A549 (cell line): ENCODE data around the gene JUP. TPM values are rescaled to one million over a fixed set of nuclear protein-coding genes. Genes with fewer than 3 reads are reported as not detected.

Experiments used
- ATAC-seq, 2 experiments: fragments of 200-7000 bp in 1 of 2; fragments of >200 bp in 1 of 2; cut with Nextera tagmentation in 1 of 2; cut with Tn5 transposase in 1 of 2; 3 replicates each; pipeline versions ENCODE4 v1.8.0 to v1.9.1; 2018 to 2020; ENCODE audit warnings: mild to moderate bottlenecking in 1 of 2, moderate library complexity in 1 of 2
- CTCF ChIA-PET: fragments of 300-600 bp; sonication (Branson Sonifier 250); formaldehyde crosslinking; extraction: SDS; loops from one replicate; lab custom pipeline; 2021; ENCODE audit warnings: antibody characterized with exemption, inconsistent platforms; lab: Yijun Ruan, JAX
- POLR2A ChIA-PET: fragments of 350-600 bp; formaldehyde crosslinking; extraction: SDS; loops from one replicate; lab custom pipeline; 2021; ENCODE audit warnings: antibody characterized with exemption, inconsistent platforms; lab: Yijun Ruan, JAX
- DNase-seq, 2 experiments: peaks; one replicate each; pipeline versions ENCODE4 v3.0.0 to v3.0.0-alpha.2; 2011 to 2016; ENCODE audit warnings: low read depth in 1 of 2, low spot score in 1 of 2
- FAIRE-seq: peaks from 2 replicates; lab custom pipeline; 2011; peaks lifted over from hg19 to GRCh38; lab: Jason Lieb, UNC
- H3K27ac ChIP-seq, 2 experiments: fragments of >200 bp; sonication (Bioruptor Twin); formaldehyde crosslinking; 3 replicates each; pipeline ENCODE4 v1.5.1; 2016 to 2017
- H3K4me1 ChIP-seq: fragments of >200 bp; sonication (Bioruptor Twin); formaldehyde crosslinking; 3 replicates; pipeline ENCODE4 v1.6.1; 2016
- H3K4me2 ChIP-seq: fragments of >200 bp; sonication (Bioruptor Twin); formaldehyde crosslinking; 3 replicates; pipeline ENCODE4 v1.6.1; 2016
- H3K4me3 ChIP-seq: fragments of >200 bp; sonication (Bioruptor Twin); formaldehyde crosslinking; 3 replicates; pipeline ENCODE4 v1.5.1; 2016
- H3K9me3 ChIP-seq: fragments of >200 bp; sonication (Bioruptor Twin); formaldehyde crosslinking; 3 replicates; pipeline ENCODE4 v1.6.1; 2016
- EHMT2 ChIP-seq: fragments of 200-600 bp; sonication (generic); IDR thresholded peaks from 2 replicates; pipeline ENCODE4 v1.6.1; 2016; ENCODE audit warnings: antibody characterized with exemption, low read depth, mild to moderate bottlenecking, moderate library complexity
- FOSL2 ChIP-seq, 2 experiments: fragments of 450-650 bp in 1 of 2; fragments of >200 bp in 1 of 2; sonication (Bioruptor Twin) in 1 of 2; formaldehyde crosslinking; IDR thresholded peaks; 2 replicates each; pipeline versions ENCODE4 v1.5.0 to v1.6.1; 2016 to 2020; ENCODE audit warnings: mild to moderate bottlenecking in 1 of 2, moderate library complexity in 1 of 2
- whole genome bisulfite sequencing: methylation state at CpG from one replicate; pipeline ENCODE4 v1.1.6; 2017; ENCODE audit errors: missing lambda C conversion rate; 5-methylcytosine and 5-hydroxymethylcytosine counted together
- polyA plus RNA-seq, 4 experiments: library from polyadenylated mRNA; depleted of rRNA in 3 of 4; stranded (reverse); fragments of >200 nt; fragmentation: RNase III in 1 of 4; extraction: RNeasy Plus Mini Kit Qiagen cat#74134 plus additional on column Dnase treatment in 1 of 4; gene quantifications; 2 replicates in 3 of 4; 3 replicates in 1 of 4; pipeline ENCODE4 v1.2.3, GENCODE V29; 2011 to 2017
- small RNA-seq, 6 experiments: library from RNA; depleted of rRNA; stranded (forward); fragments of <200 nt; gene quantifications; one replicate each; pipeline ENCODE3, GENCODE V24; 2012

JUP gene
- polyA plus RNA-seq, 2 of the 4 experiments (the other 2 are of a cell fraction), result 54.8 to 107 TPM

DNA sequence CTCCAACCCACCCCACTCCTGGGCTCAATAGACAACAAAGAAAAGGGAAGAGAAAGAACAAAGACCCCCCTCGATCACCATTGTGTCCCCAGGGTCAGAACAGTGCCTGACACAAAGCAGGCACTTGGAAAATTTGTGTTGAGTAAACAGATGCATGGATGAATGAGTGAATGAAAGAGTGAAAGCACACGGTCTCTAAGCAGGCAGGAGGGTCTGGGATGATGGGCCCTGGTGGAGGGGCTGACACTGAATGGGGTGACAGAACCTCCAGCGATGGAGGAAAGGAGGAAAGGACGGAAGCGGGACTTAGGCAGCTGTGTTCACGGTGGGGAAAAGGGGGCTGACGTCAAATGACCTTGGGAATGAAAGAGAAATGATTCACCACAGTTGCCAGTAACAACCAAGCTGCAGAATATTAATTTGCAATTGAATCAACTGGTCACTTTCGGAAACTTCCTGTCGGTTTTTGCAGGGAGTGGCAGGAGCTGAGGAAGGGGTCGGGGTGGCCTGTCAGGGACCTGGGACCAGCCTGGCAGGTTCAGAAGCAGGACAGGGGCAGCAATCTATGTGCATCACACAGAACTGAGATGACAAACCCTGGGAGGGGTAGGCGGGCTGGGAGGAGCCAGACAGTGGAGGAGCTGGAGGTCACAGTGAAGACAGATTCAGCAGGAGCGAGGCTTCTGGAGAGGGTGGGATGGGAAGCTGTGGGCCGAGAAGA, 81.1 kb downstream of the JUP start:
- 61% methylated on average over 13 of the region's 13 CpGs for WGBS
- FAIRE-seq (no peak), ATAC-seq (peak; percentile 59 to 64; a peak in 5 of 6 replicates)
- no peaks in the 10 kb centered on the region for H3K9me3 ChIP-seq
- TF ChIP-seq EHMT2 (no peak), FOSL2 (IDR thresholded peaks at IDR 0.05) (no peak), FOSL2 (CRISPR knock-in tag; IDR thresholded peaks at IDR 0.05) (0 out of 2 replicates have a peak, but pooled peaks have one; percentile 13)
- TF ChIP-seq, all 56 proteins: peak for 1
- Histone ChIP-seq H3K4me2 (peak overlapping the region; percentile 6; the same call in 1 of the 3 replicates), H3K27ac (0 out of 6 replicates have a peak overlapping the region, but pooled peaks of 1 of the 2 experiments have one; percentile 13), H3K4me3 (no peak overlapping the region), H3K4me1 (peaks cover 13% of the 10 kb centered on the region)
- CTCF ChIA-PET, result interaction anchor here (0.9 to 96.0 kb wide), 7 partner anchors 10 to 1078 kb away, joined by 3 to 3262 read pairs (median 3); partner anchors contain the start of genes FKBP10, HAP1, JUP and P3H4
- no peak for DNase-seq
- POLR2A ChIA-PET, result interaction anchor here (0.6 to 4.8 kb wide), 3 partner anchors 9 to 191 kb away, joined by 3 to 38 read pairs (median 6); partner anchors contain the start of gene EIF1

Small RNA genes lying within 50 kb of the gene (small RNA-seq; reads per million reads assigned to genes)
- 0 reads per million in 6 experiments for gene RN7SL399P
- 0 to 9.1 (median 0) reads per million in 6 experiments for gene RNA5SP442

Other genes starting within 250 kb of the JUP start
- gene KRT9, start 214.7 kb downstream of the JUP start, polyA plus RNA-seq (2011; rRNA removed), result not detected in 2 replicates
- not detected in 3 replicates for gene KRT9, start 214.7 kb downstream of the JUP start, polyA plus RNA-seq (2017; fragmentation: RNase III; extraction: RNeasy Plus Mini Kit Qiagen cat#74134 plus additional on column Dnase treatment)
- gene KRT14, start 199.8 kb downstream of the JUP start, polyA plus RNA-seq (2011; rRNA removed), result 0.04 TPM in 1 of 2 replicates, not detected in the other
- gene KRT14, start 199.8 kb downstream of the JUP start, polyA plus RNA-seq (2017; fragmentation: RNase III; extraction: RNeasy Plus Mini Kit Qiagen cat#74134 plus additional on column Dnase treatment), result 0.07 to 0.10 TPM (median 0.09 TPM) in 3 replicates
- 0.21 and 0.28 TPM in 2 replicates for gene KRT16, start 173.9 kb downstream of the JUP start, polyA plus RNA-seq (2011; rRNA removed)
- gene KRT16, start 173.9 kb downstream of the JUP start, polyA plus RNA-seq (2017; fragmentation: RNase III; extraction: RNeasy Plus Mini Kit Qiagen cat#74134 plus additional on column Dnase treatment), result 0.44 TPM in 1 of 3 replicates, not detected in the others
- 0.78 and 1.2 TPM in 2 replicates for gene KRT17, start 162.1 kb downstream of the JUP start, polyA plus RNA-seq (2011; rRNA removed)
- 0.43 to 0.57 TPM (median 0.56 TPM) in 3 replicates for gene KRT17, start 162.1 kb downstream of the JUP start, polyA plus RNA-seq (2017; fragmentation: RNase III; extraction: RNeasy Plus Mini Kit Qiagen cat#74134 plus additional on column Dnase treatment)
- gene EIF1, start 97.8 kb downstream of the JUP start, polyA plus RNA-seq (2011; rRNA removed), result 873 and 1,224 TPM in 2 replicates
- gene EIF1, start 97.8 kb downstream of the JUP start, polyA plus RNA-seq (2017; fragmentation: RNase III; extraction: RNeasy Plus Mini Kit Qiagen cat#74134 plus additional on column Dnase treatment), result 827 to 920 TPM (median 834 TPM) in 3 replicates
- gene GAST, start 74.4 kb downstream of the JUP start, polyA plus RNA-seq (2011; rRNA removed), result not detected in 2 replicates
- gene GAST, start 74.4 kb downstream of the JUP start, polyA plus RNA-seq (2017; fragmentation: RNase III; extraction: RNeasy Plus Mini Kit Qiagen cat#74134 plus additional on column Dnase treatment), result not detected in 3 replicates
- gene HAP1, start 52.1 kb downstream of the JUP start, polyA plus RNA-seq (2011; rRNA removed), result 2.0 and 2.2 TPM in 2 replicates
- 1.3 to 2.3 TPM (median 1.6 TPM) in 3 replicates for gene HAP1, start 52.1 kb downstream of the JUP start, polyA plus RNA-seq (2017; fragmentation: RNase III; extraction: RNeasy Plus Mini Kit Qiagen cat#74134 plus additional on column Dnase treatment)
- 32.1 and 36.0 TPM in 2 replicates for gene P3H4, start 25.2 kb upstream of the JUP start, polyA plus RNA-seq (2011; rRNA removed)
- 41.6 to 62.1 TPM (median 52.8 TPM) in 3 replicates for gene P3H4, start 25.2 kb upstream of the JUP start, polyA plus RNA-seq (2017; fragmentation: RNase III; extraction: RNeasy Plus Mini Kit Qiagen cat#74134 plus additional on column Dnase treatment)
- gene FKBP10, start 26.3 kb upstream of the JUP start, polyA plus RNA-seq (2011; rRNA removed), result 109 and 112 TPM in 2 replicates
- 109 to 121 TPM (median 119 TPM) in 3 replicates for gene FKBP10, start 26.3 kb upstream of the JUP start, polyA plus RNA-seq (2017; fragmentation: RNase III; extraction: RNeasy Plus Mini Kit Qiagen cat#74134 plus additional on column Dnase treatment)
- gene NT5C3B, start 49.5 kb upstream of the JUP start, polyA plus RNA-seq (2011; rRNA removed), result 167 and 171 TPM in 2 replicates
- gene NT5C3B, start 49.5 kb upstream of the JUP start, polyA plus RNA-seq (2017; fragmentation: RNase III; extraction: RNeasy Plus Mini Kit Qiagen cat#74134 plus additional on column Dnase treatment), result 109 to 118 TPM (median 114 TPM) in 3 replicates
- 0.13 and 0.19 TPM in 2 replicates for gene KLHL10, start 51.1 kb upstream of the JUP start, polyA plus RNA-seq (2011; rRNA removed)
- 0.04 to 0.12 TPM (median 0.05 TPM) in 3 replicates for gene KLHL10, start 51.1 kb upstream of the JUP start, polyA plus RNA-seq (2017; fragmentation: RNase III; extraction: RNeasy Plus Mini Kit Qiagen cat#74134 plus additional on column Dnase treatment)
- gene KLHL11, start 78.7 kb upstream of the JUP start, polyA plus RNA-seq (2011; rRNA removed), result 12.7 and 13.7 TPM in 2 replicates
- 3.1 to 3.8 TPM (median 3.8 TPM) in 3 replicates for gene KLHL11, start 78.7 kb upstream of the JUP start, polyA plus RNA-seq (2017; fragmentation: RNase III; extraction: RNeasy Plus Mini Kit Qiagen cat#74134 plus additional on column Dnase treatment)
- 367 and 376 TPM in 2 replicates for gene ACLY, start 132.2 kb upstream of the JUP start, polyA plus RNA-seq (2011; rRNA removed)
- 337 to 355 TPM (median 344 TPM) in 3 replicates for gene ACLY, start 132.2 kb upstream of the JUP start, polyA plus RNA-seq (2017; fragmentation: RNase III; extraction: RNeasy Plus Mini Kit Qiagen cat#74134 plus additional on column Dnase treatment)
- 2.0 and 2.3 TPM in 2 replicates for gene ODAD4, start 143.9 kb upstream of the JUP start, polyA plus RNA-seq (2011; rRNA removed)
- 2.2 to 2.5 TPM (median 2.3 TPM) in 3 replicates for gene ODAD4, start 143.9 kb upstream of the JUP start, polyA plus RNA-seq (2017; fragmentation: RNase III; extraction: RNeasy Plus Mini Kit Qiagen cat#74134 plus additional on column Dnase treatment)
- gene CNP, start 180.1 kb upstream of the JUP start, polyA plus RNA-seq (2011; rRNA removed), result 38.6 and 49.8 TPM in 2 replicates
- gene CNP, start 180.1 kb upstream of the JUP start, polyA plus RNA-seq (2017; fragmentation: RNase III; extraction: RNeasy Plus Mini Kit Qiagen cat#74134 plus additional on column Dnase treatment), result 113 to 118 TPM (median 116 TPM) in 3 replicates
- 95.3 and 116 TPM in 2 replicates for gene DNAJC7, start 230.7 kb upstream of the JUP start, polyA plus RNA-seq (2011; rRNA removed)
- gene DNAJC7, start 230.7 kb upstream of the JUP start, polyA plus RNA-seq (2017; fragmentation: RNase III; extraction: RNeasy Plus Mini Kit Qiagen cat#74134 plus additional on column Dnase treatment), result 140 to 161 TPM (median 148 TPM) in 3 replicates
- 52.2 and 54.3 TPM in 2 replicates for gene NKIRAS2, start 233.4 kb upstream of the JUP start, polyA plus RNA-seq (2011; rRNA removed)
- gene NKIRAS2, start 233.4 kb upstream of the JUP start, polyA plus RNA-seq (2017; fragmentation: RNase III; extraction: RNeasy Plus Mini Kit Qiagen cat#74134 plus additional on column Dnase treatment), result 44.1 to 48.0 TPM (median 45.2 TPM) in 3 replicates